Measurements from ENCODE around the gene TMEM154. TPM values are rescaled to one million over a fixed set of nuclear protein-coding genes. Genes with fewer than 3 reads are reported as not detected.
A peak's percentile ranks its signal among the peaks of the same experiment; 100 is the strongest.
"Not testable (repeated sequence)": the region's sequence is repeated elsewhere in the genome, so short reads cannot be mapped to it uniquely, and the experiment has no call there.

The TMEM154 gene
- total RNA-seq, 3 donors from 2014 or later (not counting 1 experiment from before 2014, with no cell fraction given), result 9.8 to 45.4 (median 10.5) TPM

DNA sequence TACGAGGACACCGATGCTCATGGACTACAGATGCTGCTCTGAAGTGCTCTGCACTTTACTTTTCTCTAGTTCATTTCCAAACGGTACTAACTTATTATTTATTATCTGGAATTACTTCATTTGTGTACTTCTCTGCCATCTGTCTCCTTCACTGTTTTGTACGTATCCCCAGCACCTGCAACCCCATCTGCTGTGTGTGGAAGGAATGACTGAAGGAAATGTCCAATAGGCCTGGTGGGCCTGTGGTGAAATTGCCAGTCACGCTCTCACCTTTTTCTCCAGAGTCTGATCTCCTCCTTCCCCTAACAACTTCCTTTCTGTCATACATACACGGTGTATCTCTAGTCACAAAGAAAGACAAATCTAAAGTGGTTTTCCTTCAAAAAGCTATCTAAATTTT is 12.9 kb downstream of the TMEM154 start:
- no peaks in the 10 kb centered on the region for H3K27me3 ChIP-seq (ENCODE audit: control insufficient read depth, insufficient read depth, low read length)
- Mint-ChIP-seq H3K27me3 (ENCODE audit: low read depth in 2 of 2) (no peaks in the 10 kb centered on the region), H3K4me1 (peaks cover 1 to 25% of the 10 kb centered on the region in 2 donors), H3K9me3 (no peaks in the 10 kb centered on the region), H3K36me3 (no peaks in the 10 kb centered on the region), H3K27ac (no peak overlapping the region), H3K4me3 (no peak overlapping the region)
- no peak for DNase-seq
- no peak overlapping the region for H3K27ac ChIP-seq (ENCODE audit: low read length)
- no peaks in the 10 kb centered on the region for H3K9me3 ChIP-seq (ENCODE audit: control insufficient read depth, insufficient read depth, low read length)
- H3K36me3 ChIP-seq (ENCODE audit: control insufficient read depth, insufficient read depth, low read length), result no peaks in the 10 kb centered on the region
- WGBS (ENCODE audit: insufficient coverage), result 77% methylated on average over 5 of the region's 6 CpGs
- TF ChIP-seq, protein P1, sequence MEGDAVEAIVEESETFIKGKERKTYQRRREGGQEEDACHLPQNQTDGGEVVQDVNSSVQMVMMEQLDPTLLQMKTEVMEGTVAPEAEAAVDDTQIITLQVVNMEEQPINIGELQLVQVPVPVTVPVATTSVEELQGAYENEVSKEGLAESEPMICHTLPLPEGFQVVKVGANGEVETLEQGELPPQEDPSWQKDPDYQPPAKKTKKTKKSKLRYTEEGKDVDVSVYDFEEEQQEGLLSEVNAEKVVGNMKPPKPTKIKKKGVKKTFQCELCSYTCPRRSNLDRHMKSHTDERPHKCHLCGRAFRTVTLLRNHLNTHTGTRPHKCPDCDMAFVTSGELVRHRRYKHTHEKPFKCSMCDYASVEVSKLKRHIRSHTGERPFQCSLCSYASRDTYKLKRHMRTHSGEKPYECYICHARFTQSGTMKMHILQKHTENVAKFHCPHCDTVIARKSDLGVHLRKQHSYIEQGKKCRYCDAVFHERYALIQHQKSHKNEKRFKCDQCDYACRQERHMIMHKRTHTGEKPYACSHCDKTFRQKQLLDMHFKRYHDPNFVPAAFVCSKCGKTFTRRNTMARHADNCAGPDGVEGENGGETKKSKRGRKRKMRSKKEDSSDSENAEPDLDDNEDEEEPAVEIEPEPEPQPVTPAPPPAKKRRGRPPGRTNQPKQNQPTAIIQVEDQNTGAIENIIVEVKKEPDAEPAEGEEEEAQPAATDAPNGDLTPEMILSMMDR (IDR thresholded peaks at IDR 0.05), result no peak
- no peak overlapping the region for H3K4me3 ChIP-seq (ENCODE audit: low read length)
- peaks cover 13% of the 10 kb centered on the region for H3K4me1 ChIP-seq (ENCODE audit: control insufficient read depth, insufficient read depth, low read length)
- no peak for ATAC-seq
- intact Hi-C loops (cut with micrococcal nuclease), result no loop called here

DNA sequence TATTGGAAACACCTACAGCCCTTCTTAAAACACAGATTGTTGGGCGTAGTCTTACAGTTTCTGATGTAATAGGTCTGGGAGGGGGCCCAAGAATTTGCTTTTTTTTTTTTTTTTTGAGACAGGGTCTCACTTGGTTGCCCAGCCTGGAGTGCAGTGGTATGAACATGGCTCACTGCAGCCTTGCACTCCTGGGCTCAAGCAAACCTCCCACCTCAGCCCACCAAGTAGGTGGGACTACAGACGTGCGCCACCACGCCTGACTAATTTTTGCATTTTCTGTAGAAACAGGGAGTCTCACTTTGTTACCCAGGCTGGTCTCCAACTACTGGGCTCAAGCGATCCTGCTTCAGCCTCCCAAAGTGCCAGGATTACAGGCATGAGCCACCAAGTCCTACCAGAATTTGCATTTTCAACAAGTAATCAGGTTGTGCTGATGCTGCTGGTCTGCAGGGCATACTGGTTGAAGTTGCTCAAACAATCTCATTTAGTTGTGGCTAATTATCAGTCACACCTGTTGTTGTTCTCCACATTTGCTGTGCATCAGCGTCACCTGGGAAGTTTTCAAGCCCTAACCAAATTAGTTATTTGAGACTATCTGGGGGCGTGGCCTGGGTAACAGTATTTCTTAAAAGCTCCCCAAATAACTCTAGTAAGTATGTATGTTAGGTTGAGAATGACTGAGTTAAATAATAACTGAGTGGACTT is 14.0 kb downstream of the TMEM154 start:
- Mint-ChIP-seq H3K4me3 (no peak overlapping the region), H3K9me3 (no peaks in the 10 kb centered on the region), H3K4me1 (peaks cover 11 to 31% of the 10 kb centered on the region in 2 donors), H3K27me3 (ENCODE audit: low read depth in 2 of 2) (no peaks in the 10 kb centered on the region), H3K27ac (no peak overlapping the region), H3K36me3 (no peaks in the 10 kb centered on the region)
- DNase-seq (no peak), ATAC-seq (no peak)
- peak overlapping the region; percentile 37 for H3K27ac ChIP-seq (ENCODE audit: low read length)
- WGBS (ENCODE audit: insufficient coverage), result 88% methylated on average over 5 of the region's 7 CpGs
- no peaks in the 10 kb centered on the region for H3K27me3 ChIP-seq (ENCODE audit: control insufficient read depth, insufficient read depth, low read length)
- intact Hi-C loops (cut with micrococcal nuclease), result no loop called here
- peaks cover 13% of the 10 kb centered on the region for H3K4me1 ChIP-seq (ENCODE audit: control insufficient read depth, insufficient read depth, low read length)
- no peaks in the 10 kb centered on the region for H3K36me3 ChIP-seq (ENCODE audit: control insufficient read depth, insufficient read depth, low read length)
- H3K4me3 ChIP-seq (ENCODE audit: low read length), result no peak overlapping the region
- TF ChIP-seq, protein P1 (IDR thresholded peaks at IDR 0.05), result no peak
- H3K9me3 ChIP-seq (ENCODE audit: control insufficient read depth, insufficient read depth, low read length), result no peaks in the 10 kb centered on the region

DNA sequence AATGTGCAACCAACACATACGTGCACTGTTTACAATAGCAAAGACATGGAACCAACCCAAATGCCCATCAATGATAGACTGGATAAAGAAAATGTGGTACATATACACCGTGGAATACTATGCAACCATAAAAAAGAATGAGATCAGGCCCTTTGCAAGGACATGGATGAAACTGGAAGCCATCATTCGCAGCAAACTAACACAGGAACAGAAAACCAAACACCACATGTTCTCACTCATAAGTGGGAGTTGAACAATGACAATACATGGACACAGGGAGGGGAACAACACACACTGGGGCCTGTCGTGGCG is 15.8 kb downstream of the TMEM154 start:
- H3K36me3 ChIP-seq (ENCODE audit: control insufficient read depth, insufficient read depth, low read length); H3K27me3 Mint-ChIP-seq (ENCODE audit: low read depth in 2 of 2); H3K9me3 Mint-ChIP-seq; H3K27me3 ChIP-seq (ENCODE audit: control insufficient read depth, insufficient read depth, low read length); H3K36me3 Mint-ChIP-seq; H3K9me3 ChIP-seq (ENCODE audit: control insufficient read depth, insufficient read depth, low read length); intact Hi-C loops (cut with micrococcal nuclease); H3K27ac Mint-ChIP-seq; DNase-seq; ATAC-seq; H3K4me3 ChIP-seq (ENCODE audit: low read length); H3K4me3 Mint-ChIP-seq: not testable (repeated sequence)
- peaks cover 13% of the 10 kb centered on the region for H3K4me1 ChIP-seq (ENCODE audit: control insufficient read depth, insufficient read depth, low read length)
- WGBS (ENCODE audit: insufficient coverage), result 100% methylated on average over 1 of the region's 5 CpGs
- peak overlapping the region; percentile 33 for H3K27ac ChIP-seq (ENCODE audit: low read length)
- H3K4me1 Mint-ChIP-seq, result peaks cover 11 to 36% of the 10 kb centered on the region in 2 donors

DNA sequence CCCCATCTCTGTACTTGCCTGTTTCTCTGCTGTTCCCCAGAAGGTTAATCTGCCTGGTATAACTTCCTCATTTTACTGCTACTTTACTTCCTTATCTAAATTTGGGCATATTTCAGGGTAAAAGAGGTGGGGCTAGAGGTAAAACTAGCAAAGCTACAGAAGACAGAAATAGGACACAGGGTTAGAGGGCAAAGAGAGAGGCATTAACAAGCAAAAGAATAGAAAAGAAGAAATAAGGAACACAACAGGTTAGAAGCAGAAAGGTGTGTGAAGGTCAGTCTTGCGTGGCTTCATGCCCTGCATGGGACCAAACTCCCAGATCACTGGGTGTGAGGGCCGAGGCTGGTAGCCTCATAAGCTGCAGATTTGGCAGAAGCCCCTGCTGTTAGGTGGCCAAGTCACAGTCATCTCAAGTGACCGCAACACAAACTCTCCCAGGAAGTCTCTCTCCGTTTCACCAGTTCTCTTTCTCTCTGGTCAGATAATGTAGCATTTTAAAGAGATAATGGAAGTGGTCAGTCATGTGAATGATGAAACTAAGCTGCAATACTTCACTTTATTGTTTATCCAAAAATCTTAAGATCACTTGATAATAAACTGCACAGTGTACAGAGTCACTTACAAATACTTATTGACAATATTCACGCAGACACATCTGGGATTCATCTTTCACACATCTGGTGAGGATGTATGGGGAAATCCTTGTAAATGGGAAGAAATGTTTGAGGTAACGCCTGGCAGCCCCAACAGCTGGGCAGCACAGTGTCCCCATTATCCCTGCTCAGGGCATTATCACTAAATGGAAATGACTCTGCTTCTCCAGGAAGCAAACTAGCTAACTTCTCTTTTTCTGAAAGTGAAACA is 16.4 kb downstream of the TMEM154 start:
- peaks cover 0 to 2% of the 10 kb centered on the region in 2 donors for H3K9me3 Mint-ChIP-seq
- 81% methylated on average over 3 of the region's 6 CpGs for WGBS (ENCODE audit: insufficient coverage)
- no peak overlapping the region for H3K4me3 Mint-ChIP-seq
- Histone ChIP-seq H3K36me3 (ENCODE audit: control insufficient read depth, insufficient read depth, low read length) (no peaks in the 10 kb centered on the region), H3K27ac (ENCODE audit: low read length) (peak overlapping the region; percentile 46), H3K27me3 (ENCODE audit: control insufficient read depth, insufficient read depth, low read length) (no peaks in the 10 kb centered on the region), H3K4me1 (ENCODE audit: control insufficient read depth, insufficient read depth, low read length) (peaks cover 13% of the 10 kb centered on the region), H3K4me3 (ENCODE audit: low read length) (no peak overlapping the region), H3K9me3 (ENCODE audit: control insufficient read depth, insufficient read depth, low read length) (peaks cover 2% of the 10 kb centered on the region)
- ATAC-seq (peak in 1 of 3 donors; percentile 76), DNase-seq (no peak)
- no peaks in the 10 kb centered on the region for H3K36me3 Mint-ChIP-seq
- H3K27ac Mint-ChIP-seq, result peak overlapping the region in 1 of 2 donors; percentile 51
- TF ChIP-seq, protein P1 (IDR thresholded peaks at IDR 0.05), result no peak
- intact Hi-C loops (cut with micrococcal nuclease), result no loop called here
- H3K4me1 Mint-ChIP-seq, result peaks cover 11 to 36% of the 10 kb centered on the region in 2 donors
- H3K27me3 Mint-ChIP-seq (ENCODE audit: low read depth in 2 of 2), result no peaks in the 10 kb centered on the region

All from natural killer cell (primary cell).